Measurements from ENCODE around the gene NR2E1.
A peak's percentile ranks its signal among the peaks of the same experiment; 100 is the strongest.

NR2E1 gene

DNA sequence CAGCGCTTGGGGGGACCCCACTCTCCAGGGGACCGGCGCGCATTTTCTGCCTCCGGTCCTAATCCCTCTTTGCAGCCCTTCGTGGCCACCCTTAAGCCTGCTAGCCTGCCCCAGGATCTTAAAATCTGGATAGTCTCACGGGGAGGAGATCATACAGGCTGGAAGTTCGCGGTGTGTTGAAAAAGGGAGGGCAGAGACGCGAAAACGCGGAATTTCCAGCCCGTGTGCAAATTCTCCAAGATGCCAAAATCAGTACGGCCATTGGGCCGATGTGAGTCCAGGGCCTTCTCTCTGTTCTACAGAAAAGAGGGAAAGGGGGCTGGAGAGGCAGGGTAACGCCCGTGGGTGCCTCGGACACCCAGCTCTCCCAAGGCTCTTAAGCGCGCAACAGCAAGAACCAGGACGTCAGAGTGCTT lies 9.4 kb downstream of the NR2E1 start:
- Histone ChIP-seq H3K9me2 (replicated peaks; ENCODE audit: low read depth, low read length) (no peaks in the 10 kb centered on the region), H4K20me1 (ENCODE audit: insufficient read depth, low read length, poor library complexity, severe bottlenecking) (no peaks in the 10 kb centered on the region), H3K79me2 (ENCODE audit: insufficient read depth, low read length) (no peaks in the 10 kb centered on the region), H3K36me3 (ENCODE audit: insufficient read depth, low read length) (no peaks in the 10 kb centered on the region), H3K27me3 (ENCODE audit: insufficient read depth, low read length, poor library complexity, severe bottlenecking) (no peaks in the 10 kb centered on the region), H3K4me2 (ENCODE audit: low read depth, low read length, poor library complexity, severe bottlenecking) (no peak overlapping the region), H3K9ac (ENCODE audit: low read depth, low read length, poor library complexity, severe bottlenecking) (no peak overlapping the region), H3F3A (ENCODE audit: low read depth) (no peaks in the 10 kb centered on the region), H3K4me3 (ENCODE audit: low read length, poor library complexity, severe bottlenecking) (no peak overlapping the region), H2AFZ (ENCODE audit: low read length) (no peak overlapping the region), H3K4me1 (ENCODE audit: insufficient read depth, low read length, poor library complexity, severe bottlenecking) (peaks cover 5% of the 10 kb centered on the region), H3K9me3 (ENCODE audit: insufficient read depth, low read depth, low read length) (no peaks in the 10 kb centered on the region)
- TF ChIP-seq, protein P1, sequence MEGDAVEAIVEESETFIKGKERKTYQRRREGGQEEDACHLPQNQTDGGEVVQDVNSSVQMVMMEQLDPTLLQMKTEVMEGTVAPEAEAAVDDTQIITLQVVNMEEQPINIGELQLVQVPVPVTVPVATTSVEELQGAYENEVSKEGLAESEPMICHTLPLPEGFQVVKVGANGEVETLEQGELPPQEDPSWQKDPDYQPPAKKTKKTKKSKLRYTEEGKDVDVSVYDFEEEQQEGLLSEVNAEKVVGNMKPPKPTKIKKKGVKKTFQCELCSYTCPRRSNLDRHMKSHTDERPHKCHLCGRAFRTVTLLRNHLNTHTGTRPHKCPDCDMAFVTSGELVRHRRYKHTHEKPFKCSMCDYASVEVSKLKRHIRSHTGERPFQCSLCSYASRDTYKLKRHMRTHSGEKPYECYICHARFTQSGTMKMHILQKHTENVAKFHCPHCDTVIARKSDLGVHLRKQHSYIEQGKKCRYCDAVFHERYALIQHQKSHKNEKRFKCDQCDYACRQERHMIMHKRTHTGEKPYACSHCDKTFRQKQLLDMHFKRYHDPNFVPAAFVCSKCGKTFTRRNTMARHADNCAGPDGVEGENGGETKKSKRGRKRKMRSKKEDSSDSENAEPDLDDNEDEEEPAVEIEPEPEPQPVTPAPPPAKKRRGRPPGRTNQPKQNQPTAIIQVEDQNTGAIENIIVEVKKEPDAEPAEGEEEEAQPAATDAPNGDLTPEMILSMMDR (conservative IDR thresholded peaks at IDR 0.05; ENCODE audit: low read length), result no peak
- no peak for TF ChIP-seq EZH2phosphoT487 (IDR thresholded peaks at IDR 0.05; ENCODE audit: borderline replicate concordance)

DNA sequence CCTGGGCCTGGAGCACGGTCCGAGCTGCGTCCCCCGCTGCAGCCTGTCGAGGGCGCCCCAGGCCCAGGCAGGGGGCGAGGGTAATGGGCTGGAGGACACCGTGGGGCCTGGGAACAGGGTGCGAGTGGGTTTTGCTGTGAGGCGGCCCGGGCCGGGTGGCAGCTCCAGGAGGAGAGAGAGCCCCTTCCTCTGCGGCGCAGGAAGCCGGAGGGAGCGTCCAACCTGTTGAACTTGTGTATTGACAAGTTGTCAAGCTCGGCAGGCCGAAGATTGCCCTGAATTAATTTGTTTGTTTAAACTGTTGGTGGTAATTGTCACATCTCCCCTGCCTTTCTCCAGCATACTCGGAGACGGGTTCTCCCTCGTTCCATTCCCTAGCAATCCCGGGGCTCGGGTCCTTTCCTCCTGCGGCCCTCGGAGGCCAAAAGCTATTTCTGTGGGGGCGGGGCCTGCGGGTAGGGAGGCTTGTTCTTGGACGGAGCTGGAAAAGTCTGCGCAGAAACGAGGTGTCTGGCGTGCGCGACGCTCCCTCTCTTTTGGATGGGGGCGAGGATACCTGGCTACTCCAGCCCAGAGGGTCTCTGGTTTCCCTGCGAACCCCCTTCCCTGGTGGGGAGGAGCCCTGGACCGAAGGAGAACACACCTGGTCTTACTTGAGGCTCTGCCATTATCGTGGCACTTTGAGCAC lies 9.9 kb downstream of the NR2E1 start:
- Histone ChIP-seq H2AFZ (ENCODE audit: low read length) (no peak overlapping the region), H3K9ac (ENCODE audit: low read depth, low read length, poor library complexity, severe bottlenecking) (no peak overlapping the region), H3K4me3 (ENCODE audit: low read length, poor library complexity, severe bottlenecking) (no peak overlapping the region)

DNA sequence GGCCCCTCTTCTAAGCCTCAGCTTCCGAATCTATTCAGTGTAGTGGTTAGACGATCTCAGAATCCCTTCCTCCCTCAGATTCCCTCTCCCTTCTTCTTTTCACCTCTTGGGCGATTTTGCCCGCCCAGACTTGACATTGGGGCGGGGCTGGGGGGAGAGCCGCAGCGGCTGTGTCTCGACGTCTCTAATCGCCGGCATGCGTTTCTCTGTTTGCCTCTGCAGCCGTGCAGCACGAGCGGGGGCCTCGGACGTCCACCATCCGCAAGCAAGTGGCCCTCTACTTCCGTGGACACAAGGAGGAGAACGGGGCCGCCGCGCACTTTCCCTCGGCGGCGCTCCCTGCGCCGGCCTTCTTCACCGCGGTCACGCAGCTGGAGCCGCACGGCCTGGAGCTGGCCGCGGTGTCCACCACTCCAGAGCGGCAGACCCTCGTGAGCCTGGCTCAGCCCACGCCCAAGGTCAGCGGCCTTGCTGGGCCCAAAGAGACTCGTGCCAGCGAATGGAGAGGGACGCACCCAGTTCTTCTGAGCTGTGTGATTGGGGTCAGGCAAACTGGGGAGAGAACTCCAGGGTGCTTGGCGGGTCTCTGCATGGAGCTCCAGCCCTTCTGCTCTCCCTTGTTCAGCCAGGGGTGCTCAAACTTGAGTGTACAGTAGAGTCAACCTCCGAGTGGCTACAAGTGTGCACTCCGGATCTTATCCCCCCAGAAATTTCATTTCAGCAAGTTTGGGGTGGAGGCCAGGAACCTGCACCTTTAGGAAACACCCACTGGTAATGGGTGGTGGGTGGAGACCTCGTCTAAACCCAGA lies 10.7 kb downstream of the NR2E1 start:
- Histone ChIP-seq H3K4me1 (ENCODE audit: insufficient read depth, low read length, poor library complexity, severe bottlenecking) (peaks cover 5% of the 10 kb centered on the region), H3K9me3 (ENCODE audit: insufficient read depth, low read depth, low read length) (no peaks in the 10 kb centered on the region), H4K20me1 (ENCODE audit: insufficient read depth, low read length, poor library complexity, severe bottlenecking) (no peaks in the 10 kb centered on the region), H3K36me3 (ENCODE audit: insufficient read depth, low read length) (no peaks in the 10 kb centered on the region), H3K4me3 (ENCODE audit: low read length, poor library complexity, severe bottlenecking) (no peak overlapping the region), H3K9ac (ENCODE audit: low read depth, low read length, poor library complexity, severe bottlenecking) (no peak overlapping the region), H3K9me2 (replicated peaks; ENCODE audit: low read depth, low read length) (no peaks in the 10 kb centered on the region), H3K4me2 (ENCODE audit: low read depth, low read length, poor library complexity, severe bottlenecking) (no peak overlapping the region), H3F3A (ENCODE audit: low read depth) (no peaks in the 10 kb centered on the region), H3K27me3 (ENCODE audit: insufficient read depth, low read length, poor library complexity, severe bottlenecking) (no peaks in the 10 kb centered on the region), H3K79me2 (ENCODE audit: insufficient read depth, low read length) (no peaks in the 10 kb centered on the region), H2AFZ (ENCODE audit: low read length) (no peak overlapping the region)
- TF ChIP-seq, protein P1 (conservative IDR thresholded peaks at IDR 0.05; ENCODE audit: low read length), result no peak
- no peak for TF ChIP-seq EZH2phosphoT487 (IDR thresholded peaks at IDR 0.05; ENCODE audit: borderline replicate concordance)

More for the DNA sequence above, 9.9 kb downstream of the NR2E1 start:
- H3F3A ChIP-seq (ENCODE audit: low read depth), result no peaks in the 10 kb centered on the region
- no peaks in the 10 kb centered on the region for H3K79me2 ChIP-seq (ENCODE audit: insufficient read depth, low read length)
- no peaks in the 10 kb centered on the region for H3K27me3 ChIP-seq (ENCODE audit: insufficient read depth, low read length, poor library complexity, severe bottlenecking)
- no peaks in the 10 kb centered on the region for H3K36me3 ChIP-seq (ENCODE audit: insufficient read depth, low read length)
- TF ChIP-seq, protein P1 (conservative IDR thresholded peaks at IDR 0.05; ENCODE audit: low read length), result peak; percentile 48
- no peak for TF ChIP-seq EZH2phosphoT487 (IDR thresholded peaks at IDR 0.05; ENCODE audit: borderline replicate concordance)
- no peaks in the 10 kb centered on the region for H4K20me1 ChIP-seq (ENCODE audit: insufficient read depth, low read length, poor library complexity, severe bottlenecking)
- no peaks in the 10 kb centered on the region for H3K9me3 ChIP-seq (ENCODE audit: insufficient read depth, low read depth, low read length)
- H3K4me2 ChIP-seq (ENCODE audit: low read depth, low read length, poor library complexity, severe bottlenecking), result no peak overlapping the region
- no peaks in the 10 kb centered on the region for H3K9me2 ChIP-seq (replicated peaks; ENCODE audit: low read depth, low read length)
- peaks cover 5% of the 10 kb centered on the region for H3K4me1 ChIP-seq (ENCODE audit: insufficient read depth, low read length, poor library complexity, severe bottlenecking)
